ENCODE results near the gene KCNA10.

KCNA10 gene

DNA sequence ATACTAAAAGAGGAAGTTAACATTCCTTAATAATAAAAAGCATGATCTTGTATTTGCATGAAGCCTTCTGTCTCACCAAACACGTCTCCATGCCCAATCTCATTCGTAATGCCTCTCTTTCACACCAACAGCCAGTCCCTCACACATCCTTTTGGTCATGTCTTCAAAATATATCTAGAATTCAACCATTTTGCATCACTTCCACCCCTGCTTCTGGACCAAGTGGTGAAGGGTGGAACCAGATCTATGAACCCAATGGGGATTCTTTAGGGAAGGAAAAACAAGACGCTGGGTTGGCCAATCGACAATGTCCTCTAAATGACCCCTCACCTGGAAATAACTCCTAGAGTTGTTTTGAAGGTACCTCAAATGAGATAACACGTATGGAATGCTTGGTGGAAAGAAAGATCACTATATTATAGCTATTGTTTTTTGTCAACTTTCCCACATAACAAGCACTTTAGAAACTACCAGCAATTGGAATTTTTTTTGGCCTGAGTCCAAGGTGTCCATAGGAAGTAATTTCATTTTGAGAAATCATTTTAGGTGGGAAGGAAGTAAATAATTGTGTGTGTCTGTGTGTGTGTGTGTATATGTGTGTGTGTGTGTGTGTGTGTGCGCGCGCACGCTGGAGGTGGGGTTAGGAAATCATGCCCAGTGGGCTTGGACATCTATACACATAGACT lies at the start of gene KCNA10:
Gene KCNA10 (minus strand): TSS at position 51 of the 686 bp plus-strand sequence. CDS start 388 bp downstream, outside the sequence.
- DNase-seq, result no peak

DNA sequence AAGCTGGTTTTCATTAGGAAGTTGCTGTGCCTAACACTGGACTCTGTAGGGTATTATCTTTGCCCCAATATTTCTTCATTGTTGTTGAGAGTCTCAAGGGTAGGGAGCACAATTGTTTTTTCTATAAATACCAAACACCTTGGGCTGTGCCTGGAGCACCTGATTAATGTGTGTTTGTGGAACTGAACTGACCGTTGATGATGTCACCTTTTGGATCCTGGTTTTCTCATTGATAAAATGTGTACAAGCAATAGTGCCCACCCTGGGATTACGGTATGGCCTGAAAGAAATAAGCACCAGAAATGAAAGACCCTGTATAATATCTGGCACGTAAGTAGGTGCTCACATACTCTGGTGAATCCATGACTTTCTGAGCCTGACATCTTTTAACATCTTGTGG lies 47.9 kb upstream of the KCNA10 start:
- DNase-seq, result no peak

DNA sequence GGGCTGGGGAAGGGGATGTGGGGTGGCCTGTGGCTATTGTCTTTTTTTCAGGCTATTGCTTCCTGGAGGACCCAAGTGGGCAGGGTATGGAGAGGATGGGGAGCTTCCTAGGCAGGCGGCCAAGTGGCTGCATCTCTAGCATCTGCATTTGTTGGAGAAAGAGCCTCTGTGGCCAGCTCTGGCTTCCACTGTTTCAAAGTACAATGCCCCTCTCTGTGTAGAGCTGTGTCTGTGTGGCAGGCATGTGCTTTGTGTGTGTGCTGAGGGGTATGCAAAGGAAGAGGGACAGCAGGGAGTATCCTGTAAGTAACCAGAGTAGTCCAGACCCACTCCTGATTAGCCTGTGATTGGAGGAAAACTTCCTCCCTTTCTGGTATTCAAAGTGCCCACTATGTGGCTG lies 46.6 kb upstream of the KCNA10 start:
- no peak for DNase-seq

DNA sequence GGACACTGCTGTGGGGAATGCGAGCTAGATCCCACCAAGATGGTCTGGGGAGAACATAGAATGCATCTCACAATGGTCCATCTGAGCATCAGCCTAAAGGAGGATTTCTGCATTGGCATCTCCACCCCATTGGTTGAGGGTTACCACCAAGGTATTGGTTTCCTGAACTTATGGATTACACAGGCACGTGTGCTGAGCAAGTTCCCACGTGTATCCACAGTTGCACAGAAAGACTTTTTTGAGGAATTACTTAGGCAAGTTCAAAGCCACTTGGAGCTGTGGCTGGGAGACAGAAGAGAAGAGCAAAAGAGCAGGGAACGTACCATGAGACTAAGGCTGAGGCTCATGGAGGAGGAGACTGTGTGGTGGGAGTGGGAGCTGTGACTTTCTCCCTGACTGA lies 44.1 kb upstream of the KCNA10 start:
- DNase-seq, result no peak

DNA sequence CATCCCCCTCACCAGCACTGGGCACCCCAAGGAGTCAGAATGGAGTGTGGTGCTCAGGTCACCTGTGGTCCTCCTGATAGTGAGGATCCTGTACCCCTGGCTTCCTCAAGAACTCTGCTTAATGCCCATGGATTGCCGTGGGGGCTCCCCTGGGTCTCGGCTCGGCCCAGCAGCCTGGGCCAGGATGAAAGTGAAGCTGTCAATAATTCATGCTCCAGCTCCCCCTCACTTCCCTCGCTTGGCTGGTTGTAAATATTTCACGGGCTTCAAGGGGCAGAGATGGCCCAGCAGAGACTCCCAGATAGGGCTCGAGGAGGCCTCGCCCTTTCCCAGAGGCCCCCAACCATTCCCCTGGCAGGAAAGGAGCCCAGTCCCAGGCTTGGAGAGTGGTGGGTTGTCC lies 42.6 kb upstream of the KCNA10 start:
- no peak for DNase-seq

DNA sequence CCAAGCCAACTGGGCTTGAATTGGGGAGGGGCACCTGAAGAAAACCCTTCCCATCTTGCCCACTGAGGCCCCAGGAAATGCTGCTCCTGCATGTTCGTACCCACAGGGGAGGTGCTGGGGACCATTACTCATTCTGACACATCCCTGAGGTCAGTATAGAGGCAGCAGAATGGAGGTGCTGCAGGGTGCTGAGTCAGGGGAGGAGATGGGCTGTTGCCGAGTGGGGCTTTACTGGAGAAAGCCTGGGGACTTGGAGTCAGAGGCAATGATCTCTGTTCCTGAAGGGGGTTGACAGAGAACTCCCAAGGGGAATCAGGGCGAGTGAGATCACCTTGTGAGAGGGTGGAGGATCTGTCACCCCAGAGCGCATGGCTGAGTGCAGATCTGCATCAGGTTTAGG lies 40.2 kb upstream of the KCNA10 start:
- no peak for DNase-seq

DNA sequence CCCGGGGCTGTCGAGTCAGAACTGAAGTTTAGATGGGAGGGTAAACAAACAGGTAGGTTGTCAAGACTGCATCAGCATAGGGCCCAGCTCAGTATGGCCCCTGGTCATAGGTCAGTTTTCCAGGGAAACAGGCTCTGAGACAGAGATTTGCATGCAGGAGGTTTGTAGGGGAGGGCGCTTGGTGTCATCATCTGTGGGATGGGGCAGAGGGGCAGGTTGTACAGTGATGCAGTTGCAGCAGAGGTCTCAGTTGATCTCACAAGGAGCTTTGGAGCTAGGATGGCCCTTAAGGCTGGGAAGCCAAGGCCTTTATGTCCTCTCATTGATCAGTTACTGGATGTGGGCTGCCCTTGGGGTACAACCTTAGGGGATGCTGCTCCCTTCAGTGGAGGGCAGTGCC lies 38.5 kb upstream of the KCNA10 start:
- no peak for DNase-seq

DNA sequence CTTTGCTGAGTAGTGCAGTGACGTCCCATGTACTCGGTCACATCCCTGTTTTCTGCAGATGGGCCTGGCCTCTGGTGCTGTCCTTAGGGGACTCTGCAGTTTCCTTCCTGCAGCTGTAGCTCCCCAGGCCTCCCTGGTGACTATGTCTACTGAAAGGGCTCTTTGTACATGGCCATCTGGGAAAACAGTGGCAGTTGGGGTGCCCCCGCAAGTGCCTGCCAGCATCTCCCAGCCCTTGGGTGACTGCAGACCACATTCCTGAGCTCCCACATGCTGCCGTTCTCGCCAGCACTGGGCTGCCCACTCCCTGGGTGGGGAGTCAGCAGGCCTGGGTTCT lies 37.5 kb upstream of the KCNA10 start:
- no peak for DNase-seq

DNA sequence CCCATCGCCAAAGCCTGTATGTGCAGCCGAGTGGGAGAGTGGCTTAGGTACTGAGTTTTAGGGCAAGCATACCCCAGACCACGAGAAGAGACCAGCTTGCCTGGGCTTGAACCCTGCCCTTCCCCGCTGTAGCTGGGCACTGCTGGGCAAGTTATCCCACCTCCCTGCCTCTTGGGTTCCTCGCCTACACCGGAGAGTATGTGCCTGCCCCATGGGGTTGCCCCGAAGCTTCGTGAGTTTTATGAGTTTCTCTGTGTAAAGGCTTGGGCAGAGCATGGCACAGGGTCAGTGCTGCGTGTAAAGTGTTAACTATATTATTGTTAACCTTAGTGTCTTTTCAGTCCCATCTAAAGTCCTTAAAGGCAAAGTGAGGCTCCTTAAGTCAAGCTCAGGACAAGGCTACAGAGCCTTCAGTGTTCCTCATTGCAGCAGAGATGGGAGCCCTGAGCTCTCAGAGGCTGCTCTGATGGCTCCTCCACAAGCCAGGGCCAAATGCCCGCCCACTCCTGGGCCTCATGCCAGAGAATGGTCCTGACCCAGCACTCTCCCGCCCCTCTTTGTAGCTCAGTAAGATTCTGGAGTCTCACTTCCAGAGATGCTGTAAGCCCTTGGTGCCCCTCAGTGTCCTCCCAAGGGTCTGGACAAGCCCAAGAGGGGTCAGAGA lies 37.0 kb upstream of the KCNA10 start:
- no peak for DNase-seq

DNA sequence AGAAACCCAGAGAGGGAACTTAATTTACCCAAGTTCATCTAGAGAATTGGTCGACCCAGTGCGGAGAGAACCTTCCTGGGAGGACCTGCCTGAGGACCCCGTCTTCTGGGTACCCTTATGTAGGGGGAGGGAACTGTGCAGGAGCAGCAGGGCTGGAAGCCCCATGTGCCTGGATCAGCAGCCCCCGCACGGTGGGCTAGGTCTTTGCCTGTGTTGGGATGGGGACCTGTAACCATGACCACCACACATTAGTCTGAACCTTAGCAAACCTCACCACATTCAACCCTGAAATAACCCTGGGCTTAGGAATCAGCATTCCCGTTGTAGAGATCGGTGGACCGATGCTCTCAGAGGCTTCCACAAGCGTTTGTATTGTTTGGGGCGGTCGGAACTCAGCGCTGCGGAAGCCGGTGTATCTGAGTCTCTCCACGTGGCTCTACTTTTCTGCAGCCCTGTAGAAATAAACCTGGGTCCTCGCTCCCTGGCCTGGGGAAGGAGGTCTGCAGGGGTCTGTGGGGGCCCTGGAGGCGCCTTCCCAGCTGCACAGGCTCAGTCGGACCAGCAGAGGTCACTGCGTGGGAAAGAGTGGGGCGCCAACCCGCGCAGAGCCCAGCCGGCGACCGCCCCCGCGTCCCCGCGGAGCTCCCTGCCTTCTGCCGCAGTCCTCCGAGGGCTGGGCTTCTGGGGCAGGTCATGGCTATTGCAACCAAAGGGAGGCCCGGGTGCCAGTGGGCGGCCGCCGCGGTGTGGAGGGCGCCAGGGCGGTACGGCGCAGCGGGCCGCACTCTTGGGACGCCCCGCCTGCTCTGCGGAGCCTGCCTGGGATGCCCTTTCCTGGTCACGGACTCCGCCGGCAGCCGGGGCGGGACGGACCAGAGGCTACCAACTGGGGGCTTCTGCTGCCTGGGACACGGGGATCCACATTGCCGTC lies 36.2 kb upstream of the KCNA10 start:
- no peak for DNase-seq

DNA sequence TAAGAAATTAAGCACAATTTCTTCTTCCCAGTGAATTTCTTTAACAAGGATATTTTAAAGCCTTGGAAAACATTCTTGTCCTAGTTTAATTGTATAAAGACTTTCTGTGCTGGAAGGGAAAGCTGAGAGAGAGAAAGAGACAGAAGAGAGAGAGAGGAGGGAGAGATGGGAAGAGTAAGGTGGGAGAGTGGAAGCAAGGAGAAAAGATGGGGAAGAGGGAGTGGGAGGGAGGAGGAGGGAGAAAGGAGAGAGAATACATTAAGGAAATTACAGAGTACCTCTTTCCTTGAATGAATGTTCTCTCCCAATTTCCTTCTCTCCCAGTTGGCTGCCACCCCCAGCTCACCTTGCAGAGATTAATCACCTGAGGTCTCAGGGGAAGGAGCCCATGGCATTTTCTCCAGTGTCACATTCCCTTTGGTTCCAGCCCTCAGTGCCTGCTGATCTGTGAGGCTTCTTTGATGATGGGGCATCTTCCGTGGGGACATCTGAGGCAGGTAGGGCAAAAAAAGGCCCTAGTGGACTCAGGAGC lies 32.4 kb upstream of the KCNA10 start:
- DNase-seq, result no peak

DNA sequence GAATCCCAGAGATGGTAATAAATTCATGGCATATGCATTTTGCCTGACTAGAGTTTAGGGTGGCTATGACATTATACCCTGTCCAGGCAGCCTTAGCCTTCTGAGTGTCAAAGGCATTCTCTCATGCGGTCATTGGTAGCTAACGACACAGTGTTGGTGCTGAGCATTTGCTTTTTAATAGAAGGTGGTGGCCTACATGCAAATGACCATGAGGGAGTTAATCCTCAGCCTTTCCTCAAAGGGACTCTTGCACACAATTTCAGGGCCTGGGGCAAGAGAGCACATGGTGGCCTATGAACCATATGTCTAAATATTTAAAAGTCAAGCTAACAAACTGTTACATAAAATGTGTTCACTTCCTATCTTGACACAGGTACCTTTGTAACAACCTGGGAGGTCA lies 30.9 kb upstream of the KCNA10 start:
- DNase-seq, result no peak

DNA sequence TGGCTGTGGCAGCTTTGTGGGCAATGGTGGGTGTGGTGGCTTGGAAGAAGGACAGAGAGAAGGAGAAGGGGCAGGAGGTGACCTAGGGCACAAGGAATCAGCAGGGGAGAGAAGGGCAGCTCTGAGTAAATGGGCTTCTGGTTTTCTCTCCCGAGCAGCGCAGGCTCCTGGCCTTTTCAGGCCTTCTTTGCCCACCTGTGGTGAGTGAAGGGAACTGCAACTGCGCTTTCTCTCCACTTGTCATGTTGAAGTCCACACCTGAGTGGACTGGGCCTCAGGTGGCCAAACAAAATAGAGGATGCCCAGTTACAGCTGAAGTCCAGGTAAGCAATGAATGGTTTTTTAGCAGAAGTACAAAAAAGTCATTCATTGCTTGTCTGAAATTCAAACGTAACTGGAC lies 29.4 kb upstream of the KCNA10 start:
- no peak for DNase-seq

DNA sequence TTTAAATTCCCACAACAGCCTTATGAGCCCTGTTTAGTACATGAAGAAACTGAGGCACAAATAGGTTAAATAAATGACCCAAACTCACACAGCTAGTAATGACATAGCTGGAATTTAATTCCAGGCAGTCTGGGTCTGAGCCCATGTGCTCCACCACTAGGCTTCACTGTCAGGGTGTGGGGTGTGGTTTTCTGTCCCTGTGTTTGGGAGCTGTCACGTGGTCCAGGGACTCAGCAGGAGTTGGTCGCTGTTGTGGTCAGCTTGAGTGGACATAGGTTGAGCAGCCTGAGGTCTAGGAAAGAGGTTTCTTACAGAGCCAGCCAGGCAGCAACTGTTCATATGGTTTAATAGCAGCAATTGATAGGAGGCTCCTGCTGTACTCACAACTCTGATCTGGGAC lies 28.0 kb upstream of the KCNA10 start:
- no peak for DNase-seq

DNA sequence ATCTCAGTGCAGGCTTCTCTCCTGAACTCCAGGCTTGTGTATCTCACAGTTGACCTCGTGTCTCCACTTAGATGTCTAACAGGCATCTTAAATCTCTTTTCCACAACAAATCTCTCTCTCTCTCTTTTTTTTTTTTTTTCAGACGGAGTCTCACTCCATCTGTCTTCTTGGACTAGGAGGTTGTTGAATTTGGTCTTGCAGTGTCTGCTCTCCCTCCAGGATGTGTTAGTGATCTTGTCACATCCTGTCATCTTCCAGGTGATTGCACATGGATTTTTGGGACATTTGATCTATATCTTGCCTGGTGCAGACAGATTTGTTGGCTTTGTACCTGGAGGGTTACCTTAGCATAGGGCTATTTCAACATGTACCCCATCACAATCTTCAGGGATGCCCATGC lies 26.5 kb upstream of the KCNA10 start:
- DNase-seq, result no peak

DNA sequence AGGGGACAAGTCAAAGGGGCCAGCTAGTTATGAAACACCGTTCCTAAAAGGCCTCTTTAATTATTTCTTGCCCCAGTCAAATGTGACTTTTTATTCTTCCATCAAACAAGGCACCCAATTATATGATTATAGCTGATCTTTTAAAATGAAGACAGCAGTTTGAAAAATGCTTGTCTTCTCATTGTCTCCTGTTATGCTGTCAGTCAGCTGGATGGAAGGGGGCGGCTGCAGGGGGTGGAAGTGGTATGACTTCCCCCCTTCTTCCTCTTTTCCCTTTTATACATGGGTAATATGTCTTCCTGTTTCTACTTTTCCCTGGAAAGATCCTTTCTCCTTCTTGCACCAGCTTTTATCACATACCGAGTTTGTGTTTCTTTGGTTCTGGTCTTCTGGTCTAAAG lies 25.8 kb upstream of the KCNA10 start:
- no peak for DNase-seq

DNA sequence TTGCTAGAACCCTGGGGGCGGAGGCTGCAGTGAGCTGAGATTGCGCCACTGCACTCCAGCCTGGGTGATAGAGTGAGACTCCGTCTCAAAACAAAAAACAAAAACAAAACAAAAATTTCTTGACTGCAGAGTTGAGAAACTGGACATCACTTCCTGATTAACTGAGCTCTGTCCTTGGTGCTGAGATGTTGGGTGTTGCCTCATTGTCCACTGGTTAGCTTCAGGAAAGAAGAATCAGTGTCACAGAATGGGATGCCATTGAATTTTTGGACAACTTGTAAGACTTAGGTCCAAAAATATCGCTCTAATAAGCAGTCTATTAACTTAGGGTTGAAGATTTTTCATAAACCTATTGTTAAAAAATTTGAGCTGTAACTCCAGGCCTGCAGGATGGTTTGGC lies 23.8 kb upstream of the KCNA10 start:
- DNase-seq, result no peak

DNA sequence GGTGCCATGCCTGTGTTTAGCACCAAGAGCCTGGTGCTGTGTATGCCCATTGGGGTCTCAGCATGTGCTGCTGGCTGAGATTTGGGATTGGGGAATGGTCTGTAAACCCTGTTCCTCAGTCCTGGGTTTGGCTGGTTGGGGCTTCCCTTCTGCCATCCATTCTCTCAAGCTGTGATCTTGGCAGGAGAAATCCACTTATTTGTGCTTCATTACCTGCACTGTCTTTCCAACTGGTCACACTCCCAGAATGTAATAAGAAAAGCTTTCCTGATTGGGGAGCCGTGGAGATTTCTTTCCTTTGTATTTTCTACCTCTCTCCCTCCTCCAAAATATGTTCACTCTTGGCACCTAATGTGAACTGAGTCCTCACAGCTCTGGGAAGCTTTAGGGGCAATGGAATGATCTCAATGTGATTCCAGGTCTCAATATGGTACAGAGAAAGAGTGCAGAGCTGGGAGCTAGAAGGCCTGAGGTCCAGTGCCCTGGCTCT lies 23.0 kb upstream of the KCNA10 start:
- no peak for DNase-seq

DNA sequence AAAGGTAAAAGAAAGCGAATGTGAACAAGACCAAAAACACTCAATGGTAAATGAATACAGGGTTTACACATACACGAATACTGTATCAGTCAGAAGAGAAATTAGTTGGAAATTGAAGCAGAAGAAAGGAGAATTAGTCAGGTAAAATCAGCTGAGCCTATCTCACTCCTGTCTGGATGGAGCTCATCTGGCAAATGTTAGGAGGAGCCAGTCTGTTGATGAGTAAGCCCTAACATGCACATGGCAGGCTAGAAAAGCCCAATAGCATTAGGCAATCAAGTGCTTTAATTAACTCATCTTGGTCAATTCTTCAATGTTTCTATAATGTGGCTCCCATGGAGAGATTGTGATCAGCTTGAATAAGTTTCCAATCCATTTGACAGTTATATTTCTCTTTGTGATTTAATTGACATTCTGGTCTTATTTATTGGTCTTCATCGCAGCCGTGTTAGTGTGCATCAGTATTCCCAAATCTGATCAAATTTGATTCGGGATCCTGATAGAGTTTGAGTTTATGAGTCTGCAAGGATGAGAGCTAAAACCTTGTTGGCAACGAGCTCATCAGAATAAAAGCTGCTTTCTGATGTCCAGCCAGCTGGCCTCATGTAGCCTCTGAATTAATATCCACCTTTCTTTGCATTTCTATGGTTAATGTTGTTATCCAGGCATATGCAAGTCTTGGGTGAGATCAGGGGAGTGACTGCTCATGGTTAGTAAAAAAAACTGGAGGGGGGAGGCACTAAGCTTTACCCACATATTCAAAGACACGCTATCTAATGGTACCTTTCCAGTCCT lies 22.1 kb upstream of the KCNA10 start:
- no peak for DNase-seq

DNA sequence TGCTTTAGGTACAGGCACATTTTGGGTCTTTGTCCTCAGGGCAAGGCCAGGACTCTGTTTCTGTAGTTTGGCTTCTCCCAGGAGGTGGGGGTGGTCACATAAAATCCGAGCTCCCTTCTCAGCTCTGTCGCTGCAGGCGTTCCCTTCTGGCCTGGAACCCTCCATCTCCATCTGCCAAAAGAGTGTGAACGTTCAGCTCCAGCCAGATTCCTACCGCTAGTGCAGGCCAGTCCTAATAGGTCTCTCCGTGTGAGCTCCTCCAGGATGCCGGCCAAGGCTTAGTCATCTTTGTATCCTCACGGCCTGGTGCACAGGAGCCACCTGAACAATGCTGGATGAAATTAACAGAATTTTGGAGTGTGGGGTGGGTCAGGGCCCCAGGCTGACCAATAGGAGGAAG lies 19.9 kb upstream of the KCNA10 start:
- no peak for DNase-seq

DNA sequence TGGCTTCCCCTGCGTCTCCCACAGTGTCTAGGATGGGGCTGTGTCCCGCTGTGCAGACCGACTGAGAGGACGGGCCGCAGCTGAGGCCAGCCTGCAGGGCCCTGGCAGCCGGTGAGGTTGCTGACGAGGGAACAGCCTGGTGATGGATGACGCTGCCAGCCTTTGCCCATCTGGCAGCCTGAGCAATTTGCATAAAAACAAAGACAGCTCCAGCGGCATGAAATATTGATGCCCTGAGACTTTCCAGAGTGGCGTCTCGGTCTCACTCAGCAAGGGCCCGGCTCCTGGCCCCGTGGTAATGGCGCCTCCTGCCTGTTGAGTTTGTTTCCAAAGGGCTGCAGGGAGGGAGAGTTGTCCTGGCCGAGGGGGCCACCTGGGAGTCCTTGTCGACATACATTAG lies 19.1 kb upstream of the KCNA10 start:
- DNase-seq, result no peak

DNA sequence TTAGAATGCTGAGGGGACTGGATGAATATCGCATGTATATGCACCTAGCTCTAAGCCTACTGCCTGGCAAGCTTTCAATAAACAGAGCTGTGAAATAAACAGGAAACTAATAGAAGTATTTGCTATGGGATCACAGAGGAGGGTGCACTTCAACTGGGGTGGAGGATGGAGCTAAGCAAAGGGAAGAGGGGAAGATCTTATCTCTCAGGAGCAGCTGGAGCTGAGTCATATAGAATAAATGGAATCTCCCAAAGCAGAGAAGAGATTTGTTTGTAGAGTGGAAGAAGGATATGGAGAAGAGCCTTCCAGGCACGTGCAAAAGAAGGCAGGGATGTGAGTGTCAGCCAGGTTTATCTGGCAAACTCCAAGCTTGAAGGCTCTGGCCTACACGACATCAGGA lies 17.0 kb upstream of the KCNA10 start:
- no peak for DNase-seq

DNA sequence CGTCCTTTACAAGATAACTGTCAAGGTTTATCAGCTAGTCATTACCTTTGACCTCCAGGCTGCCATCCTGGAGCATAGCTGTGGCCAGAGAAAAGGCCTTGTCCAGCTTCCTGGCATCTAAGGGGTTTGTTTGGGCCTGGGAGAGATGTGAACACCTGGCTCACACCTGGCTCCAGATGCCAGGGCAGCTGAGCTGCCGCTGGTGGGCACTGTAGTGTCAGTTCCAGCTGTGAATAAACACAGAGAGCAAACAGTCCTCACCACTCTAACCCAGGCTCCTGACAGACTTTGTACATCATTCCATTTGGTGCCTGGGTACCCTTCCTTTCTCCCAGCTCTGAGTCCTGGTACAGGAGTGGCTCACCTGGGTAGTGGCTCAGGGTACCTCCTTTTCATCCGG lies 14.3 kb upstream of the KCNA10 start:
- no peak for DNase-seq
